Measurements from ENCODE around the gene IL9R.

GRCh38 chrX:155956649-155957048, 40.8 kb upstream of the IL9R start:
- TF ChIP-seq, protein P1, sequence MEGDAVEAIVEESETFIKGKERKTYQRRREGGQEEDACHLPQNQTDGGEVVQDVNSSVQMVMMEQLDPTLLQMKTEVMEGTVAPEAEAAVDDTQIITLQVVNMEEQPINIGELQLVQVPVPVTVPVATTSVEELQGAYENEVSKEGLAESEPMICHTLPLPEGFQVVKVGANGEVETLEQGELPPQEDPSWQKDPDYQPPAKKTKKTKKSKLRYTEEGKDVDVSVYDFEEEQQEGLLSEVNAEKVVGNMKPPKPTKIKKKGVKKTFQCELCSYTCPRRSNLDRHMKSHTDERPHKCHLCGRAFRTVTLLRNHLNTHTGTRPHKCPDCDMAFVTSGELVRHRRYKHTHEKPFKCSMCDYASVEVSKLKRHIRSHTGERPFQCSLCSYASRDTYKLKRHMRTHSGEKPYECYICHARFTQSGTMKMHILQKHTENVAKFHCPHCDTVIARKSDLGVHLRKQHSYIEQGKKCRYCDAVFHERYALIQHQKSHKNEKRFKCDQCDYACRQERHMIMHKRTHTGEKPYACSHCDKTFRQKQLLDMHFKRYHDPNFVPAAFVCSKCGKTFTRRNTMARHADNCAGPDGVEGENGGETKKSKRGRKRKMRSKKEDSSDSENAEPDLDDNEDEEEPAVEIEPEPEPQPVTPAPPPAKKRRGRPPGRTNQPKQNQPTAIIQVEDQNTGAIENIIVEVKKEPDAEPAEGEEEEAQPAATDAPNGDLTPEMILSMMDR (IDR thresholded peaks at IDR 0.05) = no peak
- no peak for TF ChIP-seq POLR2A (IDR thresholded peaks at IDR 0.05)

All from adrenal gland (tissue), 5 donors.